Astrocyte (in vitro differentiated cells and primary cell): ENCODE results near the gene KISS1R.

Experiments used
- EZH2 ChIP-seq: IDR thresholded peaks from 2 replicates; pipeline ENCODE4 v1.6.1; 2012; ENCODE audit warnings: mild to moderate bottlenecking, low read length, inconsistent platforms; ENCODE audit not compliant: insufficient read depth
- TF ChIP-seq, protein P1 (sequence below): IDR thresholded peaks from 2 replicates; pipeline ENCODE4 v1.5.1; 2011; ENCODE audit warnings: low read depth, mild to moderate bottlenecking, inconsistent platforms, low read length, moderate library complexity; ENCODE audit not compliant: insufficient read depth

- TF ChIP-seq, protein P1, sequence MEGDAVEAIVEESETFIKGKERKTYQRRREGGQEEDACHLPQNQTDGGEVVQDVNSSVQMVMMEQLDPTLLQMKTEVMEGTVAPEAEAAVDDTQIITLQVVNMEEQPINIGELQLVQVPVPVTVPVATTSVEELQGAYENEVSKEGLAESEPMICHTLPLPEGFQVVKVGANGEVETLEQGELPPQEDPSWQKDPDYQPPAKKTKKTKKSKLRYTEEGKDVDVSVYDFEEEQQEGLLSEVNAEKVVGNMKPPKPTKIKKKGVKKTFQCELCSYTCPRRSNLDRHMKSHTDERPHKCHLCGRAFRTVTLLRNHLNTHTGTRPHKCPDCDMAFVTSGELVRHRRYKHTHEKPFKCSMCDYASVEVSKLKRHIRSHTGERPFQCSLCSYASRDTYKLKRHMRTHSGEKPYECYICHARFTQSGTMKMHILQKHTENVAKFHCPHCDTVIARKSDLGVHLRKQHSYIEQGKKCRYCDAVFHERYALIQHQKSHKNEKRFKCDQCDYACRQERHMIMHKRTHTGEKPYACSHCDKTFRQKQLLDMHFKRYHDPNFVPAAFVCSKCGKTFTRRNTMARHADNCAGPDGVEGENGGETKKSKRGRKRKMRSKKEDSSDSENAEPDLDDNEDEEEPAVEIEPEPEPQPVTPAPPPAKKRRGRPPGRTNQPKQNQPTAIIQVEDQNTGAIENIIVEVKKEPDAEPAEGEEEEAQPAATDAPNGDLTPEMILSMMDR = no peak
- no peak for TF ChIP-seq EZH2
These were observed 26.3 kb upstream of the KISS1R start for GRCh38 chr19:890831-891230.
